ENCODE results near the gene ZNF428.
"Not testable (repeated sequence)": the region's sequence is repeated elsewhere in the genome, so short reads cannot be mapped to it uniquely, and the experiment has no call there.

ZNF428 gene, protein sequence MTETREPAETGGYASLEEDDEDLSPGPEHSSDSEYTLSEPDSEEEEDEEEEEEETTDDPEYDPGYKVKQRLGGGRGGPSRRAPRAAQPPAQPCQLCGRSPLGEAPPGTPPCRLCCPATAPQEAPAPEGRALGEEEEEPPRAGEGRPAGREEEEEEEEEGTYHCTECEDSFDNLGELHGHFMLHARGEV

DNA sequence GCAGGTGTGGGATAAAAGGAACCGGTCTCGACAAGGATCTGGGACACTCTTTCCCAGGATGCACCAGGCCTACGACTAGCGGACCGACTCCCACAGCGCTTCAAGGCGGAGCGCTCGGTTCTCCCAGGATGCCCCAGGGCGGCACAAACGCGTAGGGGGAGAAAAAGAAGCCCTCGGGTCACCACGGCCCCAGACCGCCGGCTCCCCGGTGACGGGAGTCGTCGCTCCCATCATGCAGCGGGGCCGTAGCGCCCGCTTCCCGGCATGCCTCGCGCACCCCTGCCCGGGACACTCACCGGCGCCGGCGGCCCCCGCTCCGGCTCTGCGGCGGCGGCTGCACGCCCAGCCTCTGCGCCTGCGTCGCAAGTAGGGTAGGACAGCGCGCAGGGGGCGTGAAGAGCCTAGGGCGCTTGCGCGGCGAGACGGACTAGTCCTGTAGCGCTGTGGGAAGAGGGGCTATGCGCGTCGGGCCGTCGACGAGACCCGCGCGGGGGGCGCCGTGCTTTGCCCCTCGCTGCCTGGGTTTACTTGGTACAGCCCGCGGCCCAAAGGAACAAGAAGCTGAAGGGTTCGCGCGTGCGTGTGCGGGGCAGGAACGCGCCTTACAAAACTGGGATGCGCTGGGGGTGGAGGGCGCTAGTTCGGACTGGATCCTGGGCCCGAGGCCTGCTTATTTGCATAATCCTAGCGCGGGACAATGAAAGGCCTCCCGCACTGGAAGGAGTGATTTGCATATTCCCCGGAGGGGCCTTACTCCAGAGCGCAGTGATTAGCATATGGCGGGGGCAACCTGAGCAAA, at the start of gene ZNF428:
Gene ZNF428 (minus strand): TSS at position 368 of the 799 bp plus-strand sequence. CDS start 5,325 bp downstream, outside the sequence.
- DNase-seq (ENCODE audit: low read depth in 2 of 3, low spot score in 1 of 3), result peak; percentile 69 to 84 (median 81)

DNA sequence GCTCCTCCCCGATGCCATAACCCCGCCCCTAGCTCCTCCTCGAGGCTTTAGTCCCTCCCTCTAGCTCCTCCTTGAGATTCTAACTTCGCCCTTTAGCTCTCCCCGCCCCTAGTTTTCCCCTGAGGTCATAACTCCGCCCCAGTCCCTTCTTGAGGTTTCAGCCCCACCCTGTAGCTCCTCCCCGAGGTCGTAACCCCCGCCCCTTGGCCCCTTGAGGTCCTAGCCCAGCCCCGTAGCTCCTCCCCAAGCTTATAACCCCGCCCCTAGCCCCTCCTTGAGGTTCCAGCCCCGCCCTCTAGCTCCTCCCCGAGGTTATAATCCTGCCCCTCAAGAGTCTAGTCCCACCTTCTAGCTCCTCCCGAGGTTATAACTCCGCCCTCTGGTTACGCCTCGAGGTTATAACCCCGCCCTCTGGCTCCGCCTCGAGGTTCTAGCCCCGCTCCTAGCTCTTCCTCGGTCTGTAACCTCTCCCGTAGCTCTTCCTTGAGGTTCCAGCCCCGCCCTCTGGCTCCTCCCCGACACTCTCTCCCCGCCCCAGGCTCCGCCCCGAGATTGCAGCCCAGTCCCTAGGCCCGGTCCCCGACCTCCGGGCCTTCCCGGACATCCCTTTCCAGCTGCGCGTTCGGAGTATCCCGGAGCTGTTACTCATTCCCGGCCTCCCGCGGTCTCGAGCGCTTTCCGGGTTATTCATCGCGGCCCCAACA, 49.1 kb upstream of the ZNF428 start:
- DNase-seq (ENCODE audit: low read depth in 2 of 3, low spot score in 1 of 3), result peak; percentile 93 to 99 (median 99)

DNA sequence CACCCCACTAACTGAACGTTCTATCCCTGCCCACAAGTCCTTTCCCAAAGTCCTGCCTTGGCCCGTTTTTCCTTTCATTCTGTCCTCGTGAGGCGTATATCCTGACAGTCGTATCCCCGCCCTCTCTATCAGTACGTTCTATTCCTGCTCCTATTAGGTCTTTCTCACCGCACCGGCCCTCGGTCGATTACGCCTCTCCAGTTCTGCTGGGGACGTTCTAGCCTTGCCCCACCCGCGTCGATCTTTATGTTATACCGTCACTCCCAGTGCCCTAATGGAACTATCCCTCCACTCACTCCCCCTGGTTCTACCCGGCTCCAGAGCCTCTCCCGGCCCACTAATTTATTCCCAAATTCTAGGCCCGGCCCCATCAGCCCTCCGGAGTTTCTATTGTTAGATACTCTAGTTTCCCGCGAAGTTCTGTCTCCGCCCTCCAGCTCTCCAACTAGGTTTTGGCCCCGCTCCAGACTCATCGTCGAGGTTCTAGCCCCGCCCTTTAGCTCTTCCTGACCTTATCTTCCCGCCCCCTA, 48.5 kb upstream of the ZNF428 start:
- no peak for DNase-seq (ENCODE audit: low read depth in 2 of 3, low spot score in 1 of 3)

DNA sequence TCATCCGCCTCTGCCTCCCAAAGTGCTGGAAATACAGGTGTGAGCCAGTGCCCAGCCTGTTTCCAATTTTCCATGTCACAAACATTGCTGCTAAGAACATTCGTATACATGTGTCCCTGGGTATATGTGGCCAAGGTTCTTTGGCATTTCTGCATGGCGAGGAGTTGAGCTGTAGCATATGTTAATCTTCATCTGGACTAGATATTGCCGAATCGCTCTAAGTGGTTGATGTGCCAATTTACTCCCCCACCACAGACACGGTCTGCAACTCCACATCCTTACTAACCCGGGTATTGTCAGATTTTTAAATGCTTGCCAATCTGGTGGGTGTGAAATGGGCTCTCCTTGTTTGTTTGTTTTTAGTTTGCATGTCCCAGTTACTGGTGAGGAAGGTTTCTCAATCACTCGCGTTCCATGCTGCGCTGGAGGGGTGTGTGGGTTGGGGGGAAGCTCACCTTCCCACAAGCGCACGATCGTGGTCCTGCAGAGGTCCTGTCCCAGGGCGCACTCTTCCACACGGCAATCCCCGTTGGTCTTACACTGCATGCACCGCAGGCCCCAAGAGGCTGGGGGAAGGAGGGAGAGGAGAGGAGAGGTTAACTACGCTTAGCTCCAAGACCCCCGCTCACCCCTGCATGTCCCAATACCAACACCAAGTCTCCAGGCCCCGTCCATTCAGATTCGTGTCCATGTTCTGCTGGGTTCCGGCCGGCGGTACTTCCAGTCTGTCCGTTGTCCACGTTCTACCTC, 47.9 kb upstream of the ZNF428 start:
- DNase-seq (ENCODE audit: low read depth in 2 of 3, low spot score in 1 of 3), result no peak

DNA sequence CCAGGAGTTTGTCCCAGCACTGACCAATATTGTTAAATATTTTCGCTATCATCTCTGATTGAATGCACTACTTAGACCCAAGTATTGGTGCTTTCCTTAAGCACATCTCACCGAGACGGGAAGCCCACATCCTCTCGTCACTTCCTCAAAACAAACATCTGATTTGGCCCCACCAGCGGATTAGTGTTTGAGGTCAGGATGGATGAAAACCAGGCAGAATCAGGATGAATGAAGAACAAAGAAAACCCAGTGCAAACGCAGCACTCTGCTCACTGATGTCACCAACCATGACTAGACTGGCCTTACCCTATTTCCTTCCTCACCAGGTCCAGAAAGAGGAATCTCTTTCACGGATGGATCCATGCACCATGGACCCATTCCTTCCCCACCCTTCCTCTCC, 44.6 kb upstream of the ZNF428 start:
- no peak for DNase-seq (ENCODE audit: low read depth in 2 of 3, low spot score in 1 of 3)

DNA sequence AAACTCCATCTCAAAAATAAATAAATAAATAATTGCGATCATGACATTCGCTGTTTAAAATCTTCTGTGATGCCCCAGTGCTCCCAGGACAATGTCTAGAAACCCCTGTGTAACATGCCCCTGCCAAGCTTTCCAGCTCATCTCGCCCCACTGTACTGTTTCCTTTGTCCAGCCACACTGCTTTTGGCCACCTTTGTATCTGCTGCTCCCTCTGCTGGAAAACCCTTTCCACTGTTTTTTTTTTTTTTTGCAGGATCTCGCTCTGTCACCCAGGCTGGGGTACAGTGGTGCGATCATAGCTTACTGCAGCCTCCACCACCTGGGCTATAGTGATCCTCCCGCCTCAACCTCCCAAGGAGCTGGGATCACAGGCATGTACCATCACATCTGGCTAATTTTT, 43.1 kb upstream of the ZNF428 start:
- no peak for DNase-seq (ENCODE audit: low read depth in 2 of 3, low spot score in 1 of 3)

DNA sequence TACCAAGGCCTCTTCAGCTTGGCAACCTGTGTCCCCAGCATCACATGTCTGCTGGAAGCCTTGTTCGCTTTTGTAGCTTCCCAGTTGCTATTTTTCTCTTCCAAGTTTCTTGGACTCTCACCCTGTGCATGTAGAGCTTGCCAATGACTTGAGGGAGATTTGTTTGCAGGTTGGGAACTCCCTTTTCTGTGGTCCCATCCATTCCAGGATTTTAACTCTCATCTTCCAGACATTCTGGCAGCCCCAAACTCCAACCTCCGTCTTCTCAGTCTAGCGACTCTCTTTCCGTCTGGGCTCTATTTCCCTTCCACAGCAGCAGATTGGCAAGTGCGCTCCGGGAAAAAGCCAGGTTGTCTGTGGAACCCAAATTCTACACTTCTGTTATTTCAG, 41.5 kb upstream of the ZNF428 start:
- no peak for DNase-seq (ENCODE audit: low read depth in 2 of 3, low spot score in 1 of 3)

DNA sequence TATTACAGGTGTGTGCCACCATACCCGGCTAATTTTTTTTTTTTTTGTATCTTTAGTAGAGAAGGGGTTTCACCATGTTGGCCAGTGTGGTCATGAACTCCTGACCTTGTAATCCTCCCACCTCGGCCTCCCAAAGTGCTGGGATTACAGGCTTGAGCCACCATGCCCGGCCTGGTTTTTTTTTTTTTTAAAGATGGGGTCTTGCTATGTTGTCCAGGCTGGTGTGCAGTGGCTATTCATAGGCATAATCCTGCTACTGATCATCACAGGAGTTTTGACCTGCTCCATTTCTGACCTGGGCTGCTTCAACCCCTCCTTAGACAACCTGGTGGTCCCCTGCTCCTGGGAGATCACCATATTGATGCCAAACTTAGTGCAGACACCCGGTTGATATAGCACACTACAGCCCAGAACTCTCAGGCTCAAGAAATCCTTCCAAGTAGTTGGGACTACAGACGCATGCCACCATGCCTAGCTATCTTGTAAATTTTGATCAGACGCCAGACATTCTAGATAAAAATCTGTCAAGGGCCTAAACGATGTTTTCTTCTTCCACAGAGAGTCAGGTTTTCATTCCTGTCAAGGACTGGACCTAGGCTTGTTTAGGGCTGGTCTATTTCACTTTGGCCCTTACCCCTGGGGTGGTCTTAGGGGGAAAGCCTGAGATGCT, 41.0 kb upstream of the ZNF428 start:
- no peak for DNase-seq (ENCODE audit: low read depth in 2 of 3, low spot score in 1 of 3)

DNA sequence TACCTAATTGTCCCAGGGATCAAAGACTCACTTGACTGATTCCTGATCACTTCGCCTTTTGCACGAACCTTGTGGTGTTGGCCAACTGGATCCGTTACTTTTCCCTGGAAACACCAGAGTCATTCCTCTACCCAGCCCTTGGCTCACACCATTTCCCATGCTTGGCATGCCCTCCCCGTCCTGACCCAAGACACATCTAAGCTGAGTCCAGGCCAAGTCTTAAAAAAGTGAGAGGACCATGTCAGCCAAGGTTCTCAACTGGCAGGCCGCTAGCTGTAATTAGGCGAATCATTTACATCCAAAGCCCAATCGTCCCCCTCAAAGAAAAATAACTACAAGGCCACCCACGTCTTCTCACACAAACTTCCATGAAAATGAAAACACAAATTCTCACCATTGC, 39.1 kb upstream of the ZNF428 start:
- DNase-seq (ENCODE audit: low read depth in 2 of 3, low spot score in 1 of 3), result no peak

DNA sequence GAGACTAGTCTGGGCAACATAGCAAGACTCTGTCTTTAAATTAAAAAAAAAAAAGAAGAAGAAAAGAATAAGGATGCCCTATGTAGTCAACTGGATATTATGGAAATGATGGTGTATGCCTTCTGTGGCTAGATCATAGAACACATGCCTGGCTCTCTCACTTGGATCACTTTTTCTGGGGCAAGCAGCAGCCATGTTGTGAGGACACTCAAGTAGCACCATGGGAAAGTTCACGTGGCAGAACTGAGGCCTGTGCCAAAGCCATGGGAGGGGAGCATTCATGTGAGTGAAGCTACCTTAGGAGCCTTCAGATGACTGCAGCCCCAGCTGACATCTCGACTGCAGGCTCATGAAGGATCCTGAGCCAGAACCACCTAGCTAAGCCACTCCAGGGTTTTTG, 38.6 kb upstream of the ZNF428 start:
- no peak for DNase-seq (ENCODE audit: low read depth in 2 of 3, low spot score in 1 of 3)

DNA sequence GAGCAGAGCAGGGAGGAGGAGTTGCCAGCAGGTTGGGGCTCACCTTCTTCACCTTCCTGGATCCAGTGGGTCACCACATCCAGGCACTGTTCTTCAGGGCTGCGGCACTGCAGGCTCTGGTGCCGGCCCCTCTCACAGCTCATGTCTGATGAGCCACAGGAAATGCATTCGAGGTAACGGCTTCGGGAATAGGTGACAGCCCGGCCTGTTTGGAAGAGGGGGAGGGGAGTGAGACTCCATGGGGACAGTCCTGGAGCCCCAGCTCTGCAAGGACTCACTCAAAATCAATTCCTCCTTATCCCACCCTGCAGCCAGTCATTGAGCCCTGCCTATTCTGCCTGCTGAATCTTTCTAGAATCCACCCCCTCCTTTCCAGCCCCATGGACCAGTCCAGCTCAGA, 37.0 kb upstream of the ZNF428 start:
- DNase-seq (ENCODE audit: low read depth in 2 of 3, low spot score in 1 of 3), result no peak

DNA sequence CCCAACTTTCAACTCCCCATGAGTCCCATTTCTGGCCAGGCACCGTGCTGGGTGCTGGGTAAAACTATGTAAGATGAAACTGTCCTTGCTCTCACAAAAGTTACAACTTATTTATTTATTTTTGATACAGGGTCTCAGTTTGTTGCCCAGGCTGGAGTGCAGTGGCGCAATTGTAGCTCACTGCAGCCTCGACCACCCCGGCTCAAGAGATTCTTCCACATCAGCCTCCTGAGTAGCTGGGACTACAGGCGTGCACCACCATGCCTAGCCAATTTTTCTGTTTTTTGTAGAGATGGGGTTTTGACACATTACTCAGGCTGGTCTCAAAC, 33.1 kb upstream of the ZNF428 start:
- DNase-seq (ENCODE audit: low read depth in 2 of 3, low spot score in 1 of 3), result no peak

DNA sequence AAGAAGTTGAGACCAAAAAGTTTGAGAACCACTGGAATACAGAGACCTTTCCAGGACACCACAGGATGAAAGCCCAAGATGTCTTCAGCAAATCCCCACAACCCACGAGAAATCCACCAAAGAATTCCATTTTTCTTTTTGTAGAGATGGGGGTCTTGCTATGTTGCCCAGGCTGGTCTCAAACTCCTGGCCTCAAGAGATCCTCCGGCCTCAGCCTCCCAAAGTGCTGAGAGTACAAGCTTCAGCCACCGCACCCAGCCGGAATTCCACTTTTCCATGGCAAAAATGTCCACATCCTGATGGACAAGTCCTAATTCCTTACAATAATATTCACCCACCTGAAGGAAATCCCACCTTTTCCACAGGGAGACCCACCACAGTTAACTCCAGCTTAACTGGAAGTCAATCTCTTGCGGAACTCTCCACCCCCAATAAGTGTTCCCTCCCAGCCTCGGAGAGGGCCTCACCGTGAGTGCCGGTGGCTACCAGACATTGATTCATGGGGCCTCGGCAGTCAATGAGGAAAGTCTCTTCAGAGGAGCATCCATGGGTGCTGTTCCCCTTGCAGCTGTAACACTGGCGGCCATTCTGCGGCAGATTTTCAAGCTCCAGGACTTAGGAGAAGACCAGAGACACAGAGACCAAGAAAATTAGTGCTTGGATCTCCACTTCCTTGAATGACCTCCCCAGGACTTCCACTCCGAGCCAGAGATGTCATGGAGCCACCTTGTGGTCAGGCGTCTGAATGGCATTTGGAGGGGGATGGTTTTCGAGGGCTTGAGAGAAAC, 32.5 kb upstream of the ZNF428 start:
- DNase-seq (ENCODE audit: low read depth in 2 of 3, low spot score in 1 of 3), result peak in 2 of 3 donors; percentile 28 to 32

DNA sequence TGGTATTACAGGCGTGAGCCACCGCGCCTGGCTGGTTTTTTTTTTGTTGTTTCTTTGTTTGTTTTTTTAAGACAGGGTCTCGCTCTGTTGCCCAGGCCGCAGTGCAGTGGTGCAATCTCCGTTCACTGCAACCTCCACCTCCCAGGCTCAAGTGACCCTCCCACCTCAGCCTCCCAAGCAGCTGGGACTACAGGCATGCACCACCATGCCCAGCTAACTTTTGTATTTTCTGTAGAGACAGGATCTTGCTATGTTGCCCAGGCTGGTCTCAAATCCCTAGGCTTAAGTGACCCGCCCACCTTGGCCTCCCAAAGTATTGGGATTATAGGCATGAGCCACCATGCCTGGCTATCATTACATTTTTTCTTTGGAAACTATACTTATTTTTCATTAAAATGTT, 30.8 kb upstream of the ZNF428 start:
- DNase-seq (ENCODE audit: low read depth in 2 of 3, low spot score in 1 of 3), result not testable (repeated sequence)

DNA sequence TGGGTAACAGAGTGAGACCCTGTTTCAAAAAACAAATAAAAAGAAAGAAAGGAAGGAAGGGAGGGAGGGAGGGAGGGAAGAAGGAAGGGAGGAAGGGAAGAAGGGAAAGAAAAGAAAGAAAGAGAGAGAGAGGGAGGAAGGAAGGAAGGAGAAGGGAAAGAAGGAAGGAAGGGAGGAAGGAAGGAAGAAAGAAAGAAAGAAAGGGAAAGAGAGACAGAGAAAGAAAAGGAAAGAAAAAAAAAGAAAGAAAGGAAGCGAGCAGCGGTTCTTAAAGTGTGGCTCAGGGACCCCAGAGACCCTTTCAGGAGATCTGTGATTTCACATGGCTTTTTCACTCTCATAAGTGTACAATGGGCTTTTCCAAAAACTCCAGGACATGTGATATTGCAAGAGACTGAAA, 30.1 kb upstream of the ZNF428 start:
- no peak for DNase-seq (ENCODE audit: low read depth in 2 of 3, low spot score in 1 of 3)

DNA sequence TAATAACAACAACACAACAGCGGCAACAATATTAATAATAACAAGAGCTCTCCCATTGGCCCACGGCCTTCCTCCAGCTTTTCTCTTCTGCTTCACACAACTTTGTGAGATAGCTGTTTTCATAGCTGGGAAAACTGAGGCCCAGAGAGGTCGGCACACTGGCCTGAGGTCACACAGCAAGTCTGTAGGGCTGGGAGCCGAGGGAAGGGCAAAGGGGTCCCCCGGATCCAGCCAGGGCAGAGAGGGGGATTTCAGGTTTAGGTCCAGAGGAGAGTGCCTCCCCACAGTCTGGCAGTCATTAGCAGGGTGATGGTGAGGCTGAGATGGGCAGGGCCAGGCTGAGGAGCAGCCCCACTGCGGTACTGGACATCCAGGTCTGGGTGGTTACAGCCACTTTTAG, 29.2 kb upstream of the ZNF428 start:
- no peak for DNase-seq (ENCODE audit: low read depth in 2 of 3, low spot score in 1 of 3)

DNA sequence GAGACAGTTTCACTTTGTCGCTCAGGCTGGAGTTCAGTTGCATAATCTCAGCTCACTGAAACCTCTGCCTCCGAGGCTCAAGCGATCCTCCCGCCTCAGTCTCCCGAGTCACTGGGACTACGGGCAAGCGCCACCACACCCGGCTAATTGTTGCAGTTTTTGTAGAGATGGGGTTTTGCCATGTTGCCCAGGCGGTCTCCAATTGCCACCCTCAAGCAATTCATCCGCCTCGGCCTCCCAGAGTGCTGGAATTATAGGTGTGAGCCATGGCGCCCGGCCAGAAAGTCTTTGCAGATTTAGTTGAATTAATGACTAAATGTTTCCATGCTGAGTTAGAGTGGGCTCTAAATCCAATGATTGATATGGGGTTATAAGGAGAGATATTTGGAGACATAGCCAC, 24.8 kb upstream of the ZNF428 start:
- no peak for DNase-seq (ENCODE audit: low read depth in 2 of 3, low spot score in 1 of 3)

DNA sequence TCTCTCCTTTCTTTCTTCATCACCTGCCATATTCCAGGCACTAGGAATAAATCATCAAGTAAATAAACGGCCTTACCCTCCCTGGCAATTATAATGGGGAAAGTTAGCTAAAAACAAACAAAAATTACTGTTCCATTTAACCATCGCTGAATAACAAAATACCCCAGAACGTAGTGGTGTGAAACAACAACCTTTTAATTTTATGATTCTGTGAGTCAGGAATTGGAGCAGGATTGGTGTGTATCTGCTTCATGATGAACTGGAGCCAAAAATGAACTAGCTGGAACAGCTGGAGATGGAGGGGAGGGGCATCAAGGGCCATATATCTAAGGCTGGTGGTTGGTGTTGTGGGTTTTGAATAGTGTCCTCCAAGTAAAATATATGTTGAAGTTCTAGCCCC, 23.9 kb upstream of the ZNF428 start:
- DNase-seq (ENCODE audit: low read depth in 2 of 3, low spot score in 1 of 3), result no peak

DNA sequence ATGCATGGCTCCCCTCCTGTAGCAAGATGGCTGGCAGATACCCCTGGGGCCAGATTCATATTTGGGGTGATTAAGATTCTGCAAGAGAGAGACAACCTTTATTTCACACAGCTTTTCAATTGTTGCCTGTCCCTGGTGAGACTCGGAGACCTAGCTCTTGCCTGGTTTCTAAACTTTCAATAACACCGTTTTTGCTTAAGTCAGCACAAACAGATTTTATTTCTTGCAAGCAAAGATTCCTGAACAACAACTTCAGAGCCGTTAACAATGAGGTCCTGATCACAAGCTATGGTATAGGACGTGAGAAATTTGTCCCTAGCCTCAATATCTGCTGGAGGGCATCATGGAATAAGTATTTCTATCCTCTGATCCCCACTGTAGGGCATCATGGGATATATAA, 23.1 kb upstream of the ZNF428 start:
- no peak for DNase-seq (ENCODE audit: low read depth in 2 of 3, low spot score in 1 of 3)

DNA sequence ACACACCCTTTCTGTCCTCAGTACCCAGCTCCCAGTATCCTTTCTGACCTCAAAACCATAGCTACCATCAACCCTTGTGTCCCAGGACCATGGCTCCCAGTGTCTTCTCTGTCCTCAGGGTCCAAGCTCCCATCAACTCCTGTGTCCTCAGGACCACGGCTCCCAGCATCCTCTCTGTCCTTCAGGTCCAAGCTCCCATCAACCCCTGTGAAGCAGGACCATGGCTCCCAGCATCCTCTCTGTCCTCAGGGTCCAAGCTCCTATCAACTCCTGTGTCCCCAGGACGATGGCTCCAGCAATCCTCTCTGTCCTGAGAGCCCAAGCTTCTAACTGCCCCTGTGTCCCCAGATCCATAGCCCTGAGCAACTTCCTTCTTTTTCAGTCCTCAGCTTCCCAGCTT, 21.9 kb upstream of the ZNF428 start:
- DNase-seq (ENCODE audit: low read depth in 2 of 3, low spot score in 1 of 3), result no peak
